Hepatocyte (in vitro differentiated cells): ENCODE measurements around the gene ZNF407. TPM values are rescaled to one million over a fixed set of nuclear protein-coding genes. Genes with fewer than 3 reads are reported as not detected.

Experiments used
- DNase-seq: peaks from one replicate; pipeline ENCODE4 v3.0.0-alpha.2; 2016; ENCODE audit warnings: low spot score
- H2AFZ ChIP-seq: fragments of 200-600 bp; sonication (generic); 2 replicates; pipeline ENCODE4 v1.6.0; 2016; ENCODE audit warnings: antibody characterized with exemption, mild to moderate bottlenecking
- H3K27ac ChIP-seq: fragments of 200-600 bp; sonication (generic); 2 replicates; pipeline ENCODE4 v1.5.1; 2016; ENCODE audit warnings: mild to moderate bottlenecking
- H3K27me3 ChIP-seq: fragments of 200-600 bp; sonication (generic); 2 replicates; pipeline ENCODE4 v1.6.1; 2016
- H3K36me3 ChIP-seq: fragments of 200-600 bp; sonication (generic); replicated peaks from 2 replicates; pipeline ENCODE4 v1.5.1; 2016; ENCODE audit warnings: low read depth; ENCODE audit not compliant: insufficient read depth
- H3K4me1 ChIP-seq: fragments of 200-600 bp; sonication (generic); 2 replicates; pipeline ENCODE4 v1.5.1; 2016; ENCODE audit warnings: mild to moderate bottlenecking, moderate library complexity; ENCODE audit not compliant: insufficient read depth
- H3K4me2 ChIP-seq: fragments of 200-600 bp; sonication (generic); 2 replicates; pipeline ENCODE4 v1.6.0; 2016
- H3K4me3 ChIP-seq: fragments of 200-600 bp; sonication (generic); 2 replicates; pipeline ENCODE4 v1.5.1; 2016; ENCODE audit warnings: mild to moderate bottlenecking
- H3K79me2 ChIP-seq: fragments of 200-600 bp; sonication (generic); 2 replicates; pipeline ENCODE4 v1.6.0; 2017; ENCODE audit warnings: mild to moderate bottlenecking
- H3K9me2 ChIP-seq: fragments of 200-600 bp; sonication (generic); replicated peaks from 2 replicates; pipeline ENCODE4 v1.6.0; 2017; ENCODE audit warnings: mild to moderate bottlenecking; ENCODE audit not compliant: insufficient read depth
- H3K9me3 ChIP-seq: fragments of 200-600 bp; sonication (generic); 2 replicates; pipeline ENCODE4 v1.5.1; 2016; ENCODE audit warnings: low read depth, mild to moderate bottlenecking
- H4K20me1 ChIP-seq: fragments of 200-600 bp; sonication (generic); 2 replicates; pipeline ENCODE4 v1.6.0; 2016; ENCODE audit warnings: mild to moderate bottlenecking; ENCODE audit not compliant: insufficient read depth, poor library complexity, severe bottlenecking
- EZH2 ChIP-seq: fragments of 200-600 bp; sonication (generic); IDR thresholded peaks from 2 replicates; pipeline ENCODE4 v1.6.1; 2016; ENCODE audit warnings: antibody characterized with exemption, mild to moderate bottlenecking, borderline replicate concordance
- EZH2phosphoT487 ChIP-seq: fragments of 200-600 bp; sonication (generic); IDR thresholded peaks from one replicate; pipeline ENCODE4 v1.6.1; 2018; ENCODE audit warnings: antibody characterized with exemption, mild to moderate bottlenecking, low read depth, moderate library complexity; ENCODE audit not compliant: unreplicated experiment, severe bottlenecking
- WGBS: methylation state at CpG from one replicate; pipeline ENCODE4 v1.1.6; 2016; ENCODE audit warnings: low lambda C conversion rate; ENCODE audit errors: missing lambda C conversion rate; 5-methylcytosine and 5-hydroxymethylcytosine counted together
- polyA plus RNA-seq: library from polyadenylated mRNA; unstranded; fragments of >200 nt; fragmentation: Nextera tagmentation; extraction: Ambion mirVana; gene quantifications from 2 replicates; pipeline ENCODE4 v1.2.1, GENCODE V29; 2016
- total RNA-seq: library from RNA; depleted of rRNA; stranded (reverse); fragments of >200 nt; gene quantifications from 2 replicates; pipeline ENCODE4 v1.2.3, GENCODE V29; 2014
- TF ChIP-seq, protein P1 (sequence below): fragments of 200-600 bp; sonication (generic); IDR thresholded peaks from 2 replicates; pipeline ENCODE4 v1.5.1; 2016; ENCODE audit warnings: antibody characterized with exemption, mild to moderate bottlenecking; ENCODE audit not compliant: poor library complexity

ZNF407 gene
- total and polyA plus RNA-seq, 2 experiments from 2014 or later, result 3.2 to 12.4 TPM

- no peak overlapping the region for H2AFZ ChIP-seq
- no peak overlapping the region for H3K4me3 ChIP-seq
- 71% methylated on average over 2 of the region's 2 CpGs for WGBS
- no peak overlapping the region for H3K27ac ChIP-seq
- H3K79me2 ChIP-seq, result no peaks in the 10 kb centered on the region
- DNase-seq, result no peak
- no peaks in the 10 kb centered on the region for H3K36me3 ChIP-seq
- TF ChIP-seq, protein P1, sequence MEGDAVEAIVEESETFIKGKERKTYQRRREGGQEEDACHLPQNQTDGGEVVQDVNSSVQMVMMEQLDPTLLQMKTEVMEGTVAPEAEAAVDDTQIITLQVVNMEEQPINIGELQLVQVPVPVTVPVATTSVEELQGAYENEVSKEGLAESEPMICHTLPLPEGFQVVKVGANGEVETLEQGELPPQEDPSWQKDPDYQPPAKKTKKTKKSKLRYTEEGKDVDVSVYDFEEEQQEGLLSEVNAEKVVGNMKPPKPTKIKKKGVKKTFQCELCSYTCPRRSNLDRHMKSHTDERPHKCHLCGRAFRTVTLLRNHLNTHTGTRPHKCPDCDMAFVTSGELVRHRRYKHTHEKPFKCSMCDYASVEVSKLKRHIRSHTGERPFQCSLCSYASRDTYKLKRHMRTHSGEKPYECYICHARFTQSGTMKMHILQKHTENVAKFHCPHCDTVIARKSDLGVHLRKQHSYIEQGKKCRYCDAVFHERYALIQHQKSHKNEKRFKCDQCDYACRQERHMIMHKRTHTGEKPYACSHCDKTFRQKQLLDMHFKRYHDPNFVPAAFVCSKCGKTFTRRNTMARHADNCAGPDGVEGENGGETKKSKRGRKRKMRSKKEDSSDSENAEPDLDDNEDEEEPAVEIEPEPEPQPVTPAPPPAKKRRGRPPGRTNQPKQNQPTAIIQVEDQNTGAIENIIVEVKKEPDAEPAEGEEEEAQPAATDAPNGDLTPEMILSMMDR, result no peak
- no peak for TF ChIP-seq EZH2phosphoT487
- no peak for TF ChIP-seq EZH2
- no peaks in the 10 kb centered on the region for H4K20me1 ChIP-seq
- H3K9me3 ChIP-seq, result no peaks in the 10 kb centered on the region
- no peaks in the 10 kb centered on the region for H3K9me2 ChIP-seq
- no peaks in the 10 kb centered on the region for H3K27me3 ChIP-seq
- no peak overlapping the region for H3K4me2 ChIP-seq
- H3K4me1 ChIP-seq, result no peaks in the 10 kb centered on the region
These were observed 191.0 kb downstream of the ZNF407 start for GRCh38 chr18:74788657-74789056.

DNA sequence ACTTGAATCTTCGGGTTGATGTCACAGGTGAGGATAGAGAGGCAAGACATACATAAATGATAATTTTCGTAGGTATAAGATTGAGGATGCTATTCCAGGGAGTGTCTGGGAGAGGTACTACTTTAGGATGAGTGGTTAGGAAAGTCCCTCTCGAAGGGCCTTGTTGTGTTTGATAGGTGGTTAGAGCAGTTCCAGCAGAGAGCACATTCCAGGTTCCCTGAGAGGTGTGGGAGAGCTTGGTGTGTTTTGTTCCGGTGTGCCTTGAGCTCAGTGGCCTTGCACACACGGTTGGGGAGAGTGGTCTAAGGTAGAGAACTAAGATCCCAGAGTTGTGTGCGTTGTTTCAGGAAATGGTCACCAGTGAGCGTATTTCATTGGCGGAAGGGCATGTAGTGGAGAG is 191.4 kb downstream of the ZNF407 start:
- H2AFZ ChIP-seq, result no peak overlapping the region
- H3K9me3 ChIP-seq, result no peaks in the 10 kb centered on the region
- H3K36me3 ChIP-seq, result no peaks in the 10 kb centered on the region
- TF ChIP-seq, protein P1, result no peak
- TF ChIP-seq EZH2 (no peak), EZH2phosphoT487 (no peak)
- H3K4me1 ChIP-seq, result no peaks in the 10 kb centered on the region
- no peaks in the 10 kb centered on the region for H3K9me2 ChIP-seq
- WGBS, result 95% methylated on average over 8 of the region's 8 CpGs
- no peak for DNase-seq
- no peak overlapping the region for H3K4me2 ChIP-seq
- no peaks in the 10 kb centered on the region for H3K79me2 ChIP-seq
- no peak overlapping the region for H3K4me3 ChIP-seq
- no peaks in the 10 kb centered on the region for H3K27me3 ChIP-seq
- no peak overlapping the region for H3K27ac ChIP-seq
- no peaks in the 10 kb centered on the region for H4K20me1 ChIP-seq

GRCh38 chr18:74790451-74790850 is 192.8 kb downstream of the ZNF407 start:
- 68% methylated on average over 1 of the region's 1 CpG for WGBS

More at GRCh38 chr18:74790451-74790850, 192.8 kb downstream of the ZNF407 start:
- Histone ChIP-seq H3K9me3 (no peaks in the 10 kb centered on the region), H3K27me3 (no peaks in the 10 kb centered on the region), H3K4me1 (no peaks in the 10 kb centered on the region), H2AFZ (no peak overlapping the region), H3K79me2 (no peaks in the 10 kb centered on the region), H3K9me2 (no peaks in the 10 kb centered on the region), H3K4me2 (no peak overlapping the region), H3K36me3 (no peaks in the 10 kb centered on the region), H3K27ac (no peak overlapping the region), H3K4me3 (no peak overlapping the region), H4K20me1 (no peaks in the 10 kb centered on the region)
- TF ChIP-seq EZH2phosphoT487 (no peak), EZH2 (no peak)
- TF ChIP-seq, protein P1, result no peak
- DNase-seq, result no peak
